Activated B cell treated with CpG ODN at 0.5 μM for 24 hours (primary cell): ENCODE measurements around the gene C5orf52. TPM values are rescaled to one million over a fixed set of nuclear protein-coding genes. Genes with fewer than 3 reads are reported as not detected.
"Not testable (repeated sequence)": the region's sequence is repeated elsewhere in the genome, so short reads cannot be mapped to it uniquely, and the experiment has no call there.

ENCODE experiments used
- ATAC-seq: fragments of 200-7000 bp; cut with Tn5 transposase; one replicate; pipeline ENCODE4 v1.10.0; 2021; ENCODE audit warnings: low read depth, mild to moderate bottlenecking, moderate library complexity
- CTCF ChIA-PET: fragments of 350-600 bp; sonication (Branson Sonifier 250); formaldehyde crosslinking; loops from one replicate; lab custom pipeline; 2021; ENCODE audit warnings: antibody characterized with exemption; lab: Charles Lee
- POLR2A ChIA-PET: fragments of 350-600 bp; sonication (Branson Sonifier 250); formaldehyde crosslinking; loops from one replicate; lab custom pipeline; 2021; ENCODE audit warnings: antibody characterized with exemption; lab: Charles Lee
- DNase-seq: peaks from one replicate; pipeline ENCODE4 v3.0.0; 2022
- H3K27ac Mint-ChIP-seq: one replicate; pipeline ENCODE4 v1.8.0; 2020; ENCODE audit warnings: mixed read lengths
- H3K27me3 Mint-ChIP-seq: one replicate; pipeline ENCODE4 v1.8.0; 2021; ENCODE audit warnings: mixed read lengths
- H3K36me3 Mint-ChIP-seq: one replicate; pipeline ENCODE4 v1.8.0; 2021; ENCODE audit warnings: low read depth, mixed read lengths
- H3K4me1 Mint-ChIP-seq: one replicate; pipeline ENCODE4 v1.8.0; 2021; ENCODE audit warnings: mixed read lengths
- H3K4me3 Mint-ChIP-seq: one replicate; pipeline ENCODE4 v1.8.0; 2020; ENCODE audit warnings: mild to moderate bottlenecking, mixed read lengths
- H3K9me3 Mint-ChIP-seq: one replicate; pipeline ENCODE4 v1.8.0; 2020; ENCODE audit warnings: mixed read lengths
- intact Hi-C: fragments of 100-400 bp; cut with micrococcal nuclease; formaldehyde crosslinking; loops from one replicate; pipeline ENCODE4 v1.15.1; 2024
- total RNA-seq: library from RNA; stranded (reverse); gene quantifications from 2 replicates; pipeline ENCODE4 v1.2.3, GENCODE V29; 2022
- TF ChIP-seq, protein P1 (sequence below): fragments of 200-600 bp; IDR thresholded peaks from one replicate; pipeline ENCODE4 v1.8.0; 2022; ENCODE audit warnings: antibody characterized with exemption, mild to moderate bottlenecking

C5orf52 gene
- total RNA-seq, 1 donor from 2014 or later = not detected

GRCh38 chr5:157689942-157690689 lies 18.8 kb downstream of the C5orf52 start:
- ChIA-PET CTCF (interaction anchor here (0.6 to 1.7 kb wide), 8 partner anchors 10 to 188 kb away, joined by 3 to 8 read pairs (median 3); partner anchors contain the start of genes C5orf52 and LSM11), POLR2A (interaction anchor here (0.6 to 1.1 kb wide), 2 partner anchors 115 to 121 kb away, joined by 4 to 5 read pairs; no protein-coding TSS in a partner anchor)
- Mint-ChIP-seq H3K4me3 (peak overlapping the region; percentile 38), H3K27ac (no peak overlapping the region), H3K27me3 (no peaks in the 10 kb centered on the region), H3K4me1 (no peaks in the 10 kb centered on the region), H3K9me3 (no peaks in the 10 kb centered on the region), H3K36me3 (no peaks in the 10 kb centered on the region)
- intact Hi-C loops = no loop called here
- DNase-seq (no peak), ATAC-seq (peak; percentile 84)
- TF ChIP-seq, protein P1, sequence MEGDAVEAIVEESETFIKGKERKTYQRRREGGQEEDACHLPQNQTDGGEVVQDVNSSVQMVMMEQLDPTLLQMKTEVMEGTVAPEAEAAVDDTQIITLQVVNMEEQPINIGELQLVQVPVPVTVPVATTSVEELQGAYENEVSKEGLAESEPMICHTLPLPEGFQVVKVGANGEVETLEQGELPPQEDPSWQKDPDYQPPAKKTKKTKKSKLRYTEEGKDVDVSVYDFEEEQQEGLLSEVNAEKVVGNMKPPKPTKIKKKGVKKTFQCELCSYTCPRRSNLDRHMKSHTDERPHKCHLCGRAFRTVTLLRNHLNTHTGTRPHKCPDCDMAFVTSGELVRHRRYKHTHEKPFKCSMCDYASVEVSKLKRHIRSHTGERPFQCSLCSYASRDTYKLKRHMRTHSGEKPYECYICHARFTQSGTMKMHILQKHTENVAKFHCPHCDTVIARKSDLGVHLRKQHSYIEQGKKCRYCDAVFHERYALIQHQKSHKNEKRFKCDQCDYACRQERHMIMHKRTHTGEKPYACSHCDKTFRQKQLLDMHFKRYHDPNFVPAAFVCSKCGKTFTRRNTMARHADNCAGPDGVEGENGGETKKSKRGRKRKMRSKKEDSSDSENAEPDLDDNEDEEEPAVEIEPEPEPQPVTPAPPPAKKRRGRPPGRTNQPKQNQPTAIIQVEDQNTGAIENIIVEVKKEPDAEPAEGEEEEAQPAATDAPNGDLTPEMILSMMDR = no peak

DNA sequence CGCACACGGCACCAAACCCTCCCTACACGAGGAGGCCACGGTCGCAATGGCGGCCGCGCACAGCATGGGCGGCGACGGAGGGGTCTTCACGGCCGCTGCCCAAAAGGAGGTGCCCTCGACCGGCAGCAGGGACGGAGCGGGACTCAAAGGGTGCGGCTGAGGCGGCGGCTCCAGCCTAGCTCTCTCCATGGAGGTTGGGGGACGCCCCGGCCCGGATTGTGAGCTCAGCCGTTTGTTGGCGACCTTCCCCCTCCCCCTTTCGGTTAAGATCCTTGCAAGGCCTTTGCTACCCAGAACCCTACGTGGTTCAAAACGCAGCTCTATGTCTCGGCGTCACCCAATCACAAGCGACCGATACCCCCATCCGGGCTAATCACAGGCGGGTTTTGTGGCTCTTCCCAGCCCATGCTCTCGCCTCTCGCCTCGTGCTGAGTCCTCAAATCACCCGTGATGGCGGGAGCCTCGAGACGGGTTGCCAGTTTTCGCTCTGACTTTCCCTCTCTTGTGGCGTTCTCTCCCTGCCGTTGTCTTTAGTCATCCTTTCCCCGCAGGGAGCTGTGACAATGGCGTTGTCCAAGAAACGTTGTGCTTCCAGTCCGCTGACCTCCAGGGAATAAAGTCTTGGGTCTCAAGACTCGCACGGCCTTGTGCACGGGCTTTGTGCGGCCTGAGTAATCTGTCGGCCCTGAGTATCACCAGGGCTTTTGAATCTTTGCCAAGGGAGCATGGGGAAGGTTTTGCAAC lies 19.5 kb downstream of the C5orf52 start:
- ChIA-PET CTCF (interaction anchor here (0.8 to 1.7 kb wide), 6 partner anchors 11 to 53 kb away, joined by 3 to 8 read pairs (median 4); partner anchors contain the start of genes C5orf52 and LSM11), POLR2A (interaction anchor here (0.6 to 1.1 kb wide), 2 partner anchors 76 to 116 kb away, joined by 3 to 4 read pairs; no protein-coding TSS in a partner anchor)
- Mint-ChIP-seq H3K9me3 (no peaks in the 10 kb centered on the region), H3K4me3 (peak overlapping the region; percentile 38), H3K27ac (no peak overlapping the region), H3K27me3 (no peaks in the 10 kb centered on the region), H3K4me1 (no peaks in the 10 kb centered on the region), H3K36me3 (no peaks in the 10 kb centered on the region)
- no peak for DNase-seq
- TF ChIP-seq, protein P1 = no peak
- intact Hi-C loops = no loop called here
- no peak for ATAC-seq

DNA sequence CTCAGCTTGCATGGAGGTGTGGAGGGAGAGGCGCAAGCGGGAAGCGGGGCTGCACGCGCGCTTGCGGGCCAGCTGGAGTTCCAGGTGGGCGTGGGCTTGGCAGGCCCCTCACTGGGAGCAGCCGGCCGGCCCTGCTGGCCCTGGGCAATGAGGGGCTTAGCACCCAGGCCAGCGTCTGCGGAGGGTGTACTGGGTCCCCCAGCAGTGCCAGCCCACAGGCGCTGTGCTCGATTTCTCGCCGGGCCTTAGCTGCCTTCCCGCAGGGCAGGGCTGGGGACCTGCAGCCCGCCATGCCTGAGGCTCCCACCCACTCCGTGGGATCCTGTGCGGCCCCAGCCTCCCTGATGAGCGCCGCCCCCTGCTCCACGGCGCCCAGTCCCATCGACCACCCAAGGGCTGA lies 22.5 kb downstream of the C5orf52 start:
- POLR2A ChIA-PET, H3K27ac Mint-ChIP-seq, ATAC-seq: not testable (repeated sequence)

GRCh38 chr5:157696154-157696553 lies 24.8 kb downstream of the C5orf52 start:
- DNase-seq, ATAC-seq, H3K27me3 Mint-ChIP-seq, intact Hi-C loops, H3K4me1 Mint-ChIP-seq, H3K36me3 Mint-ChIP-seq, H3K27ac Mint-ChIP-seq, H3K4me3 Mint-ChIP-seq, POLR2A ChIA-PET, CTCF ChIA-PET: not testable (repeated sequence)
- peaks cover 10% of the 10 kb centered on the region for H3K9me3 Mint-ChIP-seq

More for the DNA sequence above, 22.5 kb downstream of the C5orf52 start:
- H3K4me3 Mint-ChIP-seq, H3K27me3 Mint-ChIP-seq, intact Hi-C loops, H3K36me3 Mint-ChIP-seq, H3K4me1 Mint-ChIP-seq, CTCF ChIA-PET, H3K9me3 Mint-ChIP-seq, DNase-seq: not testable (repeated sequence)

DNA sequence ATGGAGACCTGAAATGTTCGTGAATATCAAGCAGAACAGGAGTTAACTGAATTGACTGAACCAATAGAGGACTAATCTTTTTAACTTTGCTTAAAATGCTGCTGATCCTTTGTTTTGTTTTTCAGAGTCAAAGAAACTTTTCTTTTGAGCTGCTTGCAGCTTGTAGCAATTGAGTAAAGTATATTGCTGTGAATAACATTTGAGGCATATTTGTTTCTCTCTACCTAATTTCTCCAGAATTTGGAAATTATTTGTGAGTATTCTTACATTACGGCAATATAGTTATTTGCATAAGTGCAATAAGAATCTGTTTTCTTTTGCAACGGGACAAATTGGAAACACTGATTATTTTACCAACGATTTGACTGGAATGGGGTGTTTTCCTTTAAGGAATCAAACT lies 27.3 kb downstream of the C5orf52 start:
- H3K4me3 Mint-ChIP-seq, H3K27ac Mint-ChIP-seq, H3K36me3 Mint-ChIP-seq, ATAC-seq, DNase-seq, intact Hi-C loops, H3K4me1 Mint-ChIP-seq, CTCF ChIA-PET, POLR2A ChIA-PET, H3K27me3 Mint-ChIP-seq: not testable (repeated sequence)
- H3K9me3 Mint-ChIP-seq = peaks cover 14% of the 10 kb centered on the region

- Mint-ChIP-seq H3K9me3 (peaks cover 5% of the 10 kb centered on the region), H3K27me3 (no peaks in the 10 kb centered on the region), H3K4me1 (no peaks in the 10 kb centered on the region), H3K4me3 (no peak overlapping the region), H3K36me3 (no peaks in the 10 kb centered on the region), H3K27ac (no peak overlapping the region)
- TF ChIP-seq, protein P1 = no peak
- intact Hi-C loops = no loop called here
- no peak for ATAC-seq
- ChIA-PET POLR2A (no interaction called here), CTCF (no interaction called here)
- DNase-seq = no peak
Measured at GRCh38 chr5:157703736-157704135, 32.4 kb downstream of the C5orf52 start.
